HUES48 (cell line): Measurements from ENCODE around the gene IPO11.

Source experiments
- H3K27ac ChIP-seq: one replicate; pipeline ENCODE4 v1.7.0; 2013; ENCODE audit warnings: low read depth, low read length, inconsistent platforms
- H3K27me3 ChIP-seq: 2 replicates; pipeline ENCODE4 v1.6.1; 2013; ENCODE audit warnings: mild to moderate bottlenecking, low read length; ENCODE audit not compliant: control insufficient read depth, insufficient read depth
- H3K36me3 ChIP-seq: 2 replicates; pipeline ENCODE4 v1.6.1; 2013; ENCODE audit warnings: low read length; ENCODE audit not compliant: control insufficient read depth, insufficient read depth
- H3K4me1 ChIP-seq: 2 replicates; pipeline ENCODE4 v1.6.1; 2013; ENCODE audit warnings: mild to moderate bottlenecking, low read length; ENCODE audit not compliant: control insufficient read depth, insufficient read depth
- H3K4me3 ChIP-seq: 2 replicates; pipeline ENCODE4 v1.5.1; 2013; ENCODE audit warnings: mild to moderate bottlenecking, low read depth, low read length
- H3K9ac ChIP-seq: 2 replicates; pipeline ENCODE4 v1.6.1; 2013; ENCODE audit warnings: mild to moderate bottlenecking, low read depth, low read length, moderate library complexity
- H3K9me3 ChIP-seq: 2 replicates; pipeline ENCODE4 v1.6.1; 2013; ENCODE audit warnings: low read length; ENCODE audit not compliant: control insufficient read depth, insufficient read depth

IPO11 gene

DNA sequence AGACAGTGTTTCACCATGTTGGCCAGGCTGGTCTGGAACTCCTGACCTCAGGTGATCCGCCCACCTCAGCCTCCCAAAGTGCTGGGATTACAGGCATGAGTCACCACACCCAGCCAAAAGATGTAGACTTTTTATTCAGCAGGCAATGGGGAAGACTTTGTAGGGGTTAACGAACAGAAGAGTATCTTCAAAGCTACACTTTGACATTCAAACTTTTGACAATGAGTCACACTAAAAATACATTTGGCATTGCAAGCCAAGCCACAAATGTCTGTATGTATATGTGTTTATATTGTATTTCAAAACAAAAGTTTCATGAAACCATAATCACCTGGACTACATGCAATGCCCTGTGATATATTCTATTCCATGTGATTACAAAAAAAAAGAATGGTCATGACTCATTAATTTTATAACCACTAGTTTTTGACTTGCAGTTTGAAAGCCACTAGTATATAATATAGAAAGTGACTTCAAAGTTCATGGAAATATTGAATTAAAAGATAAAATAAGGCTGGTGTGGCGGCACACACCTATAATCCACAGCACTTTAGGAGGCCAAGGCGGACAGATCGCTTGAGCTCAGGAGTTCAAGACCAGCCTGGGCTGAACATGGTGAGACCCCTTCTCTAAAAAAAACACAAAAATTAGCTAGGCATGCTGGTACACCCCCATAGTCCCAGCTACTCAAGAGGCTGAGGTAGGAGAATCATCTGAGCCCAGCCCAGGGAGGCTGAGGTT is 17.2 kb upstream of the IPO11 start:
- Histone ChIP-seq H3K9ac (no peak overlapping the region), H3K36me3 (peaks cover 82% of the 10 kb centered on the region), H3K27ac (no peak overlapping the region), H3K9me3 (no peaks in the 10 kb centered on the region), H3K27me3 (no peaks in the 10 kb centered on the region), H3K4me3 (no peak overlapping the region), H3K4me1 (no peaks in the 10 kb centered on the region)

DNA sequence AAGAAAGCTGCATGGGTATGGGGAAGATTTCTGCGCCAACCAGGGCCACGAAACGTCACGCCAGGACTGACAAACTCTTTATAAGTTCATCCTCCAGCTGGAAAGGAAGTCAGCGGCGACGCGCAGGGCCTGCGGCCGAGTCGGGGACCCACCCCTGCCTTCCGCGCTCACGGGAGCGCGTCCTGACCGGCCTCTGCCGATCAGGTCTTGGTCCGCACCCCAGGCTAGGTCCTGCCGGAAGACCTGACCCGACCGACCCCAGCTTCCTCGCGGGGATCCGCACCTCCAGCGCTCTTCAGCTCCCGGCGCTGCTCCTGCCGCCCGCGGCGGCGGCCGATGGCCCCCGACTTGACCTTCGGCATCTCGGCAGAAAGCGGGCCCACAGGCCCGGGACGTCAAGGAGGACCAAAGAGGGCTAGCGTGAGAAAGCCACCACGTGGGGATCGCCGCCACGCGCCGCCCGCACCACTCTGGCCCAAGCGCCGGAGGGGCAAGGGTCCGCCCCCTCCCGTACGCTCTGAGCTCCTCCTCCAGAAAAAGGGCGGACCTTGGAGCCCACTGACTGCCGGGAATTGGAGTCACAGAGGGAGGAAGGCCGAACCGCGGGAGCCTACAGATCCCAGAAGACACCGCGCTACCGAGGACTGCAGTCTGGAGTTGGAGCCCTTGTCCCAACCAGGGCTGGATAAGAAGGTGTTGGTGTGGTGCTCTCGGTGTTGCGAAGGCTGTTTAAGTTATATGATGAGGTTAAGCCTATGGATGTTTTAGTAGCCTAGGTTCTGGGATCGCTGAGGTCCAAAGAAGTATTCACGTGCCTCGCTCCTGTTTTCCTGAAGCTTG is 8.9 kb upstream of the IPO11 start, which contains the start of gene DIMT1:
TSS of gene DIMT1 (minus strand) at position 495 of the 840 bp plus-strand sequence. CDS start at position 362, 133 bp downstream.
- Histone ChIP-seq H3K36me3 (peaks cover 19% of the 10 kb centered on the region), H3K4me3 (peak within 1 kb of the TSS; percentile 99), H3K27ac (peak within 1 kb of the TSS; percentile 96), H3K9ac (peak within 1 kb of the TSS; percentile 93), H3K9me3 (no peaks in the 10 kb centered on the region), H3K4me1 (0 out of 2 replicates have a peak, but pooled peaks cover 4% of the 10 kb centered on the region), H3K27me3 (no peaks in the 10 kb centered on the region)

DNA sequence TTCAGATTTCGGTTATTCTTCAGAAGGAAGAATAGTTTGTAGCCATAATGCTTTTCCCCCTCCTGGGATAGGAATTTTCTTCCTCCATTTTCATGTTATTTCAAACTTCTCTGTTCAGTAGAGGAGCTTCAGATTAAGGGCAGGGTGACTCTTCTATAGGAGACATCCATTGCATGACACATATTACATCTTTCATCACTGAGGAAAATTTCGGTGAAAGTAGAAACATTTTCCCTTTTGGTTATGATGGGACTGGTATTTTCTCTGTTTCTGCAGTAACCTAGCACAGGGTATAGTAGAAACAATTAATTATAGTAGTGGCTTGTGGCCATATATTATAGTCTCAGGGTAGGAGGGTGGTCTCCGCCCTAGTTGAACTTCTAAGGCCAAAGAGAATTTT is 1.1 kb downstream of the IPO11 start:
- Histone ChIP-seq H3K4me1 (peaks cover 11% of the 10 kb centered on the region), H3K27me3 (no peaks in the 10 kb centered on the region), H3K9me3 (no peaks in the 10 kb centered on the region), H3K4me3 (peak overlapping the region; percentile 75), H3K9ac (peak overlapping the region; percentile 80; the same call in 1 of the 2 replicates), H3K27ac (no peak overlapping the region), H3K36me3 (no peaks in the 10 kb centered on the region)

DNA sequence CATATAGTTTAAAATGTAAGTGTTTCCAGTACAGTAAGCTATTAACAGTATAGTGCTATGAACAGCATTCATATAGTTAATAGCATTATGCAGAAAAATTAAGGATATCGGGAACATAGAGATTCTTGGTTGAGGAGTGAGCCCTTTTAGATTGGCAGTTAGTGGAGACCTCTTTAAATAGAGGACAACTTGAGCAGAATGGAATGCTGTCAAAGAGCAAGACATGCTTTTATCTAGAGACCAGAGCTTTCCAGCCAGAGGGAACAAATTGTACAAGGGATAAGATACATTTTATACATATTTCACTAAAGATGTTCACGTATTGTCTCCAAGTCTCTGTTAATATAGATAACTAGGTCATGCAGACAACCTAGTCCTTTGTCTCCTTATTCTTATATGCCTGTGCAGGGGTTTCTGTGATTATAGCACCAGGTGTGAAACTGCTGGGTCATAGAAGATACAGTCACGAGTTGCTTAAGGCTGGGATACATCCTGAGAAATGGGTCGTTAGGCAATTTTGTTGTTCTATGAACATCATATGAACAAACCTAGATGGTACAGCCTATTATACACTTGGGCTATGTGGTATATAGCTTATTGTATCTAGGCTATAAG is 6.0 kb downstream of the IPO11 start:
- Histone ChIP-seq H3K36me3 (0 out of 2 replicates have a peak, but pooled peaks cover 3% of the 10 kb centered on the region), H3K9ac (no peak overlapping the region), H3K27ac (no peak overlapping the region), H3K4me1 (0 out of 2 replicates have a peak, but pooled peaks cover 6% of the 10 kb centered on the region), H3K27me3 (no peaks in the 10 kb centered on the region), H3K4me3 (no peak overlapping the region), H3K9me3 (no peaks in the 10 kb centered on the region)

DNA sequence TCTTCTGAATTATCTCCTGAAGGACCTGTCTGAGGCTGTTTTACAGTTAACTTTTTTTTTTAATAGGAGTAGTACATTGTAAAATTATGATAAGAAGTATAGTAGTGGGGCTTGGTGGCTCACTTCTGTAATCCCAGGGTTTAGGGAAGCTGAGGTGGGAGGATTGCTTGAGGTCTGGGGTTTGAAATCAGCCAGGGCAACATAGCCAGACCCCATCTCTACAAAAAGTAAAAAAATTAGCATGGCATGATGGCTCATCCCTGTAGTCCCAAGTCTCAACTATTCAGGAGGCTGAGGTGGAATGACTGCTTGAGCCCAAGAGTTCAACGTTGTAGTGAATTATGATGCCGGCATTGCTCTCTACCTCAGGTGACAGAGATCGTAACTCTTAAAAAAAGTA is 7.0 kb downstream of the IPO11 start:
- Histone ChIP-seq H3K27me3 (no peaks in the 10 kb centered on the region), H3K27ac (no peak overlapping the region), H3K9me3 (no peaks in the 10 kb centered on the region), H3K9ac (no peak overlapping the region), H3K4me1 (no peaks in the 10 kb centered on the region), H3K4me3 (no peak overlapping the region), H3K36me3 (0 out of 2 replicates have a peak, but pooled peaks cover 3% of the 10 kb centered on the region)

DNA sequence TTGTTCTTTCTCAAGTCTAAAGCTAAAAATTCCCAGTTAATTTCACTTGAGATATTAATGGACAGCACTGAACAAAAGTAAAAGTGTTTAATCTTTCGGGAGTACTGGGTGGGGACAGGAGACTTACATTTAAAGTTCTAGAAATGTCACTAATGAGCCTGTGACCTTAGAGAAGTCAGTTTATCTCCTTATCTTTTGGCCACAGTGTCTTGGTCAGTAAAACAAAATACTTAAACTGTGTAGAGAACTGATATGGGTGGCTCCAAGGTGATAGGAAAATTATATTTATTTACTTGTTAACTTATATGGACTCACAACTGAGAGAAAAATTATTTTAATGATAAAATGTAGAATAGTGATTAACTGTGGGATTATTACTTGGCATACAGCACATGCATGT is 8.9 kb downstream of the IPO11 start:
- no peaks in the 10 kb centered on the region for H3K4me1 ChIP-seq
- H3K9me3 ChIP-seq, result no peaks in the 10 kb centered on the region
- H3K36me3 ChIP-seq, result 0 out of 2 replicates have a peak, but pooled peaks cover 3% of the 10 kb centered on the region
- H3K27ac ChIP-seq, result no peak overlapping the region
- H3K4me3 ChIP-seq, result no peak overlapping the region
- no peak overlapping the region for H3K9ac ChIP-seq
- H3K27me3 ChIP-seq, result no peaks in the 10 kb centered on the region

DNA sequence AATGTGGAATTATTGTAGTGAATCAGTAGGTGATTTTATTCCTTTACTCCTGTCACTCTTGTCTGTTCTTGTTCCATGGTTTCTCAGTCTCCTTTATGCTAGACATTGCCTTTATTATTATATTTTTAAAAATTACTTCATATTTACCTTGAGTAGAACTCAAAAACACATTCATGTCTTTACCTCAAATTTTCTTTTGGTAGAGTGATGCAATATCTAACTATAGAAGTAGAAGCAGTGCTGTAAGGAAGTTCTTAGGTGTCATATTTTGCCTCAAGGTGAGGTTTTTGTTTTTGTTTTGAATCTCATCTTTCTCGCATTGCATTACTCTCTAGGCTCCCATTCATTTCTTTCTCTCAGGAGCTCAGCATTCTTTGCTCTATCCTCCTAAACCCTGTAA is 12.2 kb downstream of the IPO11 start:
- 0 out of 2 replicates have a peak, but pooled peaks cover 4% of the 10 kb centered on the region for H3K36me3 ChIP-seq
- no peak overlapping the region for H3K9ac ChIP-seq
- no peak overlapping the region for H3K4me3 ChIP-seq
- no peak overlapping the region for H3K27ac ChIP-seq
- H3K27me3 ChIP-seq, result no peaks in the 10 kb centered on the region
- no peaks in the 10 kb centered on the region for H3K9me3 ChIP-seq
- no peaks in the 10 kb centered on the region for H3K4me1 ChIP-seq

DNA sequence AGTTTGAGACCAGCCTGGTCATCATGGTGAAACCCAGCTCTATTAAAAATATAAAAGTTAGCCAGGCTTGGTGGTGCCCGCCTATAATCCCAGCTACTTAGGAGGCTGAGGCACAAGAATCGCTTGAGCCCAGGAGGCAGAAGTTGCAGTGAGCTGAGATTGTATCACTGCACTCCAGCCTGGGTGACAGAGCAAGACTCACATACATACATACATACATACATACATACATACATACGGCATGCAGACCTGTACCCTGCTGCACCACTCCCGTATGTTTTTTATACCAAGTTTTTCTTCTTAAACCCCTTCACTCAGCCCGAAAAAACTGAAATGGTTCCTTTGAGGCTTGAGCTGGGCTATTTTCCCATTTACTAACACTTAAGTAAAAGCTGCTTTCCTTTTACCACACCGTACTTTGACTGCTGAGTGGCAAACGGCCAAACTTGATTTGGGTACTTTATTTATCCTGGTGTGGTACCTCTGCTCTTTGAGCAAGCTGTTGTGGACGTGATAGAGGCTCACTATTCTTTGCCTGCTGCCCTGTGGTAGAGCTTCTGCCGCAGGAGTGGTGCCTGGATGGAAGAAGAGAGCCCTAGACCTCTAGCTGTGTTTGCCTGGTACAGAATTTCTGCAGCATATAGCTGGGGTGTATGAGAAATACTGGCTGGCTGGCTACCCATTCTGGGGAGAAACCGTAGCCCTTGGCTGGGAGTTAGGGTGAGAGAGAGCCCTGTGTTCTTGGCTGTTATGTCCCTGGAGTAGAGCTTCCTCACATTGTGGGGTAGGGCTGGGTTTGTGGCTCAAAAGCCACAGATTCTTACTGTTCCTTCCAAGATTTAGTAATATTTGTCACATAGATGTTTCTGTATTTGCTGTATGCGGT is 19.4 kb downstream of the IPO11 start:
- H3K27me3 ChIP-seq, result no peaks in the 10 kb centered on the region
- H3K9me3 ChIP-seq, result no peaks in the 10 kb centered on the region
- H3K4me1 ChIP-seq, result no peaks in the 10 kb centered on the region
- H3K9ac ChIP-seq, result no peak overlapping the region
- H3K27ac ChIP-seq, result no peak overlapping the region
- H3K36me3 ChIP-seq, result 0 out of 2 replicates have a peak, but pooled peaks cover 4% of the 10 kb centered on the region
- H3K4me3 ChIP-seq, result no peak overlapping the region

DNA sequence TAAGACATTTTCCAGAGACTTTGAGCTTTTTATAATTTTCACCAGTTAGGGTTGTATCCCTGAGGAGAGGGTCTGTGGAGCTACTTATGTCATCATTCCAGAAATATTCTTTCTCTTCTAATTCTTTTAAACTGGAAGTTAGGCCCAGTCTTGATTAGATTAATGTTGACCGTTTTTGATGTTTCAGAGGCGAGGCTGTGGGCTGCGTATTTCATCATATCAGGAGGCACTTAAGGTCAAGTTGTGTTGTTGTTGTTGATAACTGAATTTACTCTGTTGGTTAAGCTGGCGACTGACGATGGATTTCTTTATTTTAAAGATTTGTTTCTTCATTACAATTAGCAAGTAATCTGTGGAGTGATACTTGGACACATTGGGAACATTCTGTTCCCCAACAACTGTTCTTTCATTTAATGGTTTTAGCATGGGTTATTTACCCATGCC is 20.1 kb downstream of the IPO11 start:
- Histone ChIP-seq H3K9me3 (no peaks in the 10 kb centered on the region), H3K27ac (no peak overlapping the region), H3K4me1 (no peaks in the 10 kb centered on the region), H3K36me3 (peaks cover 7% of the 10 kb centered on the region; the same call in 1 of the 2 replicates), H3K27me3 (no peaks in the 10 kb centered on the region), H3K4me3 (no peak overlapping the region), H3K9ac (no peak overlapping the region)

DNA sequence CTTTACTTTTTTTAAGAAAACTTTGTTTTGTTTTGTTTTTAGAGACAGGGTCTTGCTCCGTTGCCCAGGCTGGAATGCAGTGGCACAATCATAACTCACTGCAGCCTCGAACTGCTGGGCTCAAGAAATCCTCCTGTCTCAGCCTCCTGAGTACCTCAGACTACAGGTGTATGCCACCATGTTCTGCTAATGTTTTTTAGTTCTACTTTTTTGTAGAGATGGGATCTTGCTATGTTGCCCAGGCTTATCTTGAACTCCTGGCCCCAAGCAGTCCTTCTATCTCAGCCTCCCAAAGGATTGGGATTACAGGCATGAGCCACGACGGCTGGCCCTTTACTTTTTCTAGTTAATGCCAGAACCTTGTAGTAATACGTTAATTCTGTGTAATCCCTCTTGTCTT is 36.0 kb downstream of the IPO11 start:
- Histone ChIP-seq H3K27me3 (no peaks in the 10 kb centered on the region), H3K9me3 (no peaks in the 10 kb centered on the region), H3K4me1 (no peaks in the 10 kb centered on the region), H3K4me3 (no peak overlapping the region), H3K36me3 (peaks cover 36% of the 10 kb centered on the region), H3K9ac (no peak overlapping the region), H3K27ac (no peak overlapping the region)
